Parathyroid adenoma (tissue), 2 donors: ENCODE results near the gene OR2V2.
"Not testable (repeated sequence)": the region's sequence is repeated elsewhere in the genome, so short reads cannot be mapped to it uniquely, and the experiment has no call there.

ENCODE experiments used
- H2AFZ ChIP-seq: fragments of 300-600 bp; sonication (generic); one replicate; pipeline ENCODE4 v1.7.0; 2017; ENCODE audit warnings: antibody characterized with exemption, mild to moderate bottlenecking
- H3K27ac ChIP-seq: fragments of 300-600 bp; sonication (generic); one replicate; pipeline ENCODE4 v1.7.0; 2017
- H3K27me3 ChIP-seq: fragments of 300-600 bp; sonication (generic); one replicate; pipeline ENCODE4 v1.7.0; 2017; ENCODE audit warnings: low read length; ENCODE audit not compliant: control insufficient read depth, insufficient read depth
- H3K36me3 ChIP-seq: fragments of 300-600 bp; sonication (generic); one replicate; pipeline ENCODE4 v1.7.0; 2017; ENCODE audit warnings: low read length; ENCODE audit not compliant: control insufficient read depth, insufficient read depth
- H3K4me1 ChIP-seq: fragments of 300-600 bp; sonication (generic); one replicate; pipeline ENCODE4 v1.7.0; 2017; ENCODE audit warnings: control low read depth
- H3K4me2 ChIP-seq: fragments of 300-600 bp; sonication (generic); one replicate; pipeline ENCODE4 v1.7.0; 2017; ENCODE audit warnings: low read length
- H3K4me3 ChIP-seq: fragments of 300-600 bp; sonication (generic); one replicate; pipeline ENCODE4 v1.7.0; 2017; ENCODE audit warnings: low read depth, low read length
- H3K79me2 ChIP-seq: fragments of 300-600 bp; sonication (generic); one replicate; pipeline ENCODE4 v1.7.0; 2017; ENCODE audit warnings: control low read depth
- H3K9ac ChIP-seq: fragments of 300-600 bp; sonication (generic); one replicate; pipeline ENCODE4 v1.7.0; 2017; ENCODE audit warnings: mild to moderate bottlenecking
- H3K9me3 ChIP-seq: fragments of 300-600 bp; sonication (generic); one replicate; pipeline ENCODE4 v1.7.0; 2017; ENCODE audit warnings: low read length; ENCODE audit not compliant: control insufficient read depth
- CTCF ChIP-seq: fragments of 300-600 bp; sonication (generic); IDR thresholded peaks from one replicate; pipeline ENCODE4 v1.7.0; 2017; ENCODE audit warnings: antibody characterized with exemption, mild to moderate bottlenecking
- donor health status: primary hyperparathyroidism.

Gene OR2V2

GRCh38 chr5:181168595-181169118 lies 21.3 kb downstream of the OR2V2 start:
- TF ChIP-seq CTCF, result no peak
- H3K4me2 ChIP-seq, result no peak overlapping the region
- no peak overlapping the region for H3K27ac ChIP-seq
- no peaks in the 10 kb centered on the region for H3K9me3 ChIP-seq
- H2AFZ ChIP-seq, result no peak overlapping the region
- H3K79me2 ChIP-seq, result no peaks in the 10 kb centered on the region
- H3K4me3 ChIP-seq, result peak overlapping the region; percentile 0
- H3K27me3 ChIP-seq, result peaks cover 21% of the 10 kb centered on the region
- H3K4me1 ChIP-seq, result no peaks in the 10 kb centered on the region
- no peaks in the 10 kb centered on the region for H3K36me3 ChIP-seq
- no peak overlapping the region for H3K9ac ChIP-seq

- not testable (repeated sequence) for H3K9ac ChIP-seq, H3K9me3 ChIP-seq, H3K27ac ChIP-seq, H3K4me3 ChIP-seq, H3K4me1 ChIP-seq, H3K4me2 ChIP-seq, H3K36me3 ChIP-seq, H2AFZ ChIP-seq, H3K79me2 ChIP-seq
- peaks cover 16% of the 10 kb centered on the region for H3K27me3 ChIP-seq
Measured at GRCh38 chr5:181169459-181170236, 22.3 kb downstream of the OR2V2 start.

- Histone ChIP-seq H3K9me3 (no peaks in the 10 kb centered on the region), H3K4me2 (no peak overlapping the region), H3K4me3 (no peak overlapping the region), H3K36me3 (no peaks in the 10 kb centered on the region), H3K27me3 (peaks cover 14% of the 10 kb centered on the region), H3K4me1 (no peaks in the 10 kb centered on the region), H2AFZ (no peak overlapping the region), H3K9ac (no peak overlapping the region), H3K27ac (no peak overlapping the region), H3K79me2 (no peaks in the 10 kb centered on the region)
- TF ChIP-seq CTCF, result no peak
Measured at GRCh38 chr5:181170237-181170825, 22.9 kb downstream of the OR2V2 start.

- Histone ChIP-seq H3K9me3 (no peaks in the 10 kb centered on the region), H3K9ac (no peak overlapping the region), H3K79me2 (no peaks in the 10 kb centered on the region), H3K4me1 (no peaks in the 10 kb centered on the region), H2AFZ (no peak overlapping the region), H3K4me2 (no peak overlapping the region), H3K4me3 (no peak overlapping the region), H3K27me3 (peaks cover 14% of the 10 kb centered on the region), H3K27ac (no peak overlapping the region), H3K36me3 (no peaks in the 10 kb centered on the region)
- no peak for TF ChIP-seq CTCF
Measured at GRCh38 chr5:181170996-181171395, 23.6 kb downstream of the OR2V2 start.

GRCh38 chr5:181171782-181172181 lies 24.4 kb downstream of the OR2V2 start:
- Histone ChIP-seq H3K4me1 (no peaks in the 10 kb centered on the region), H3K27me3 (peaks cover 14% of the 10 kb centered on the region)

More at GRCh38 chr5:181171782-181172181, 24.4 kb downstream of the OR2V2 start:
- Histone ChIP-seq H3K27ac (no peak overlapping the region), H3K9me3 (no peaks in the 10 kb centered on the region), H3K4me3 (no peak overlapping the region), H3K36me3 (no peaks in the 10 kb centered on the region), H3K79me2 (no peaks in the 10 kb centered on the region), H2AFZ (no peak overlapping the region), H3K9ac (no peak overlapping the region), H3K4me2 (no peak overlapping the region)
- no peak for TF ChIP-seq CTCF
